ENCODE data around the gene PRKCE.

PRKCE gene

DNA sequence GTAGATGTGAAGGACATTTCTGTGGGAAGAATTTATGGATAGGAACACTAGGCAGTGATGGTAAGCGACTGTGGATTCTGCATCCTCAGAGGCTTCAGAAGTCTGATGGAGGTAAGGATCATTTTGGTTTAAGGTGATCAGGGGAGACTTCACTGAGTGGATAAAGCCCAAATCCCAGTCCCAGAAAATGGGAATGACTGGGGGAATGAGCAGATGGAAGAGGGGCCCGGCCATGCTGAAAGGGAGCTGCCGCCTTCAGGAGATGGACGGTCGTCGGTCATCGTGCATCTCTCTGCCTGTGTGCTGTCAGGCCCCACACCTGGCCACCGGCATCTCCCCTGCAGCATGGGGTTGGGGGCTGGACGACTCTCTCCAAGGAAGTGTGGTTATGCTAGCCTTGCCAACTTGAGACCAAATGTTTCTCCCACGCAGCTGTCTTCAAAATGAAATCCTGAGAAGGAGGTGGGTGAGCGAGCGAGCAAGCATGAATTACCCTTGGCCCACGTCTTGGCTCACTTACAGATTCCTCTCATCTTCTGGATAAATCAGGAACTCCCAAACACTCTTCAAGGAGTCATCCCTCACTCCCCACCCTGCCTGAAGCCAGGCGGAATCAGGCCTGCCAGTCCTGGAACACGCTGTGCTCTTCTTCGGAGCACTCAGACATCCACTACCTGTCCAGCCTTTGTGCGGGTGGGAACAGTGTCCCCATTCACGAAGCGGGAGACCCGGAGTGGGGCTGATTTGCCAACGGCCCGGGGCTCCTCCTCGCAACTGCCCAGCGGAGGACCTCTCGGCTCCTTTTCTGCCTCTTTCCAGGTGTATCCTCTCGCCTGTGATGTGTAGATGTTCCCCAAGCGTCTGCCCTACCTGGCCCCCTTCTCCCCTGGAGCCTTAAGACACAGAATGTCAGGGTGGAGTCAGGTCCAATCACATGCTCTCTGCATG, 85.6 kb downstream of the PRKCE start:
- in situ Hi-C loops (cut with MboI; ENCODE audit: low sequenced_read_pairs, unreplicated experiment), result no loop called here
- TF ChIP-seq, protein P1, sequence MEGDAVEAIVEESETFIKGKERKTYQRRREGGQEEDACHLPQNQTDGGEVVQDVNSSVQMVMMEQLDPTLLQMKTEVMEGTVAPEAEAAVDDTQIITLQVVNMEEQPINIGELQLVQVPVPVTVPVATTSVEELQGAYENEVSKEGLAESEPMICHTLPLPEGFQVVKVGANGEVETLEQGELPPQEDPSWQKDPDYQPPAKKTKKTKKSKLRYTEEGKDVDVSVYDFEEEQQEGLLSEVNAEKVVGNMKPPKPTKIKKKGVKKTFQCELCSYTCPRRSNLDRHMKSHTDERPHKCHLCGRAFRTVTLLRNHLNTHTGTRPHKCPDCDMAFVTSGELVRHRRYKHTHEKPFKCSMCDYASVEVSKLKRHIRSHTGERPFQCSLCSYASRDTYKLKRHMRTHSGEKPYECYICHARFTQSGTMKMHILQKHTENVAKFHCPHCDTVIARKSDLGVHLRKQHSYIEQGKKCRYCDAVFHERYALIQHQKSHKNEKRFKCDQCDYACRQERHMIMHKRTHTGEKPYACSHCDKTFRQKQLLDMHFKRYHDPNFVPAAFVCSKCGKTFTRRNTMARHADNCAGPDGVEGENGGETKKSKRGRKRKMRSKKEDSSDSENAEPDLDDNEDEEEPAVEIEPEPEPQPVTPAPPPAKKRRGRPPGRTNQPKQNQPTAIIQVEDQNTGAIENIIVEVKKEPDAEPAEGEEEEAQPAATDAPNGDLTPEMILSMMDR (IDR thresholded peaks at IDR 0.05; ENCODE audit: borderline replicate concordance, control extremely low read depth, extremely low read depth, insufficient read depth, missing control alignments), result no peak
- no peak for DNase-seq (ENCODE audit: low spot score)

DNA sequence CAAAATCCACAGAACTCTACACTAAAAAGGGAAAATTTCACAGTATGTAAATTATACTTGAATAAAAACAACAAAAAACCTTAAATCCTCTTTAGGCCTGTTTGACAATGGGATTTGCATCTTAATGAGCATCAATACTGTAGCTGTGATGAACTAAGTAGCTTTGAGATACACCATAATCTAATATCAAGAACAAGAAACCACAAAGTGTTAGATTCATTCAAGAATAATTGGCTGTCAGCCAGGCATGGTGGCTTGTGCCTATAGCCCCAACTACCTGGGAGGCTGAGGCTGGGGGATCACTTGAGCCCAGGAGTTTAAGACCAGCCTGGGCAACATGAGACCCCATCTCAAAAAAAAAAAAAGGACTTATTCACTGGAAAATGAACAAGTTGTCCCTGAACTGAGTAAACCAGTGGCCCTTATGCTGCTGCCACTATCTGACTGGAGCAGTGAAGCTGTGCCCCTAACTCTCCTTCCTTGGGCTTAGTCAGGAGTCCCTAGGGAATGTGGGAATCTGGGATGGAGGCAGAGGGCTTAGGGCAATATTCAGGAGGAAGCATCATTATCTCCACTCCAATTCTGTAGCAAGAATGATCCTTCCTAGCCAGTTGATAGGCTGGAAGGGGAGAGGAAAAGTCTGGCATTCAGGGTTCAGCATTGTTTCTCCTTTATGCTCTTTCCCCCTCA, 88.5 kb downstream of the PRKCE start:
- TF ChIP-seq, protein P1 (IDR thresholded peaks at IDR 0.05; ENCODE audit: borderline replicate concordance, control extremely low read depth, extremely low read depth, insufficient read depth, missing control alignments), result no peak
- no peak for DNase-seq (ENCODE audit: low spot score)
- in situ Hi-C loops (cut with MboI; ENCODE audit: low sequenced_read_pairs, unreplicated experiment), result no loop called here

DNA sequence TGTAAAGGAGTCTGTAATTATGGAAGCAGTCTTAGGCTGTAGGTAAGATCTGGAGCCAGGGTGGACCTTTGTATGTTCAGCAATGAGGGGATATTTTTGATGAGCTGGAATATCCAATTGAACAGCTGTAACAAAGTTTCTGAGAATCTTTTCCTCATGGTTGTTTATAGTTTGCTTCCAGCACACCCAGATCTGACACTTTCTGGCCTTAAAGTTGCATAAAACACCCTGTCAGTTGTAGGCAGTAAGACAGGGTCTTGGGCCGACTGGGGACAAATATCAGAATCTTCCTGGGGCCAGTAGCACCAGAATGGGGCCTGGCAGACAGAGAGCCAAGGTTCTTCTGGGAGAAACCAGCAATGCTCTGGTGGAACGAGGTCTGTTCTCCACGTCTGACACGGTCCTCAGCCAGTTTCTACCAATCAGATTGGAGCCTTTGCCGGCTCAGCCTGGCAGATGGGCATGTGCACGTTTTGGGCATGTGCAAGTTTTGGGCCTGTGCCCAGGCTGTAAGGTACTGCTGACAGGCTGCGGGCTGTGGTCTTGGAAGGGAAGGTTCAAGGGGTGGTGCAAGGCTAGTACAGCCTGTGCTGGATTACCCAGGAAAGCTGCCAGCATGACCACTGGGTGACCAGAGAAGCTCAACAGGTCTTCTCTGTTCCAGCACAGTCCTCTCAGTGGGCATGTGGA, 89.8 kb downstream of the PRKCE start:
- TF ChIP-seq, protein P1 (IDR thresholded peaks at IDR 0.05; ENCODE audit: borderline replicate concordance, control extremely low read depth, extremely low read depth, insufficient read depth, missing control alignments), result no peak
- DNase-seq (ENCODE audit: low spot score), result no peak
- in situ Hi-C loops (cut with MboI; ENCODE audit: low sequenced_read_pairs, unreplicated experiment), result no loop called here

GRCh38 chr2:45743531-45744396, 92.3 kb downstream of the PRKCE start:
- in situ Hi-C loops (cut with MboI; ENCODE audit: low sequenced_read_pairs, unreplicated experiment), result no loop called here
- TF ChIP-seq, protein P1 (IDR thresholded peaks at IDR 0.05; ENCODE audit: borderline replicate concordance, control extremely low read depth, extremely low read depth, insufficient read depth, missing control alignments), result no peak
- no peak for DNase-seq (ENCODE audit: low spot score)

- in situ Hi-C loops (cut with MboI; ENCODE audit: low sequenced_read_pairs, unreplicated experiment), result no loop called here
- TF ChIP-seq, protein P1 (IDR thresholded peaks at IDR 0.05; ENCODE audit: borderline replicate concordance, control extremely low read depth, extremely low read depth, insufficient read depth, missing control alignments), result no peak
- DNase-seq (ENCODE audit: low spot score), result no peak
Observed at GRCh38 chr2:45745231-45745630, 93.8 kb downstream of the PRKCE start.
